ENCODE measurements around the gene PRICKLE2.

PRICKLE2 gene

GRCh38 chr3:64253689-64254088 is 28.4 kb upstream of the PRICKLE2 start:
- H3K27ac ChIP-seq (ENCODE audit: low read depth, low read length) = no peak overlapping the region
- no peaks in the 10 kb centered on the region for H3K79me2 ChIP-seq (ENCODE audit: control insufficient read depth, low read length)
- H3K4me1 ChIP-seq (ENCODE audit: control insufficient read depth, low read length) = no peaks in the 10 kb centered on the region
- no peaks in the 10 kb centered on the region for H3F3A ChIP-seq (ENCODE audit: control insufficient read depth, insufficient read depth)
- H4K20me1 ChIP-seq (ENCODE audit: control insufficient read depth, insufficient read depth, low read depth, low read length) = no peaks in the 10 kb centered on the region
- no peak overlapping the region for H3K4me3 ChIP-seq (ENCODE audit: low read length)
- no peak overlapping the region for H3K4me2 ChIP-seq (ENCODE audit: low read length)
- no peaks in the 10 kb centered on the region for H3K36me3 ChIP-seq (ENCODE audit: control insufficient read depth, low read length)
- H3K9me2 ChIP-seq (replicated peaks; ENCODE audit: control insufficient read depth, low read length) = no peaks in the 10 kb centered on the region
- no peaks in the 10 kb centered on the region for H3K27me3 ChIP-seq (ENCODE audit: control insufficient read depth, low read length)
- TF ChIP-seq EZH2phosphoT487 (IDR thresholded peaks at IDR 0.05; ENCODE audit: borderline replicate concordance, low read length) = no peak
- TF ChIP-seq, protein P1, sequence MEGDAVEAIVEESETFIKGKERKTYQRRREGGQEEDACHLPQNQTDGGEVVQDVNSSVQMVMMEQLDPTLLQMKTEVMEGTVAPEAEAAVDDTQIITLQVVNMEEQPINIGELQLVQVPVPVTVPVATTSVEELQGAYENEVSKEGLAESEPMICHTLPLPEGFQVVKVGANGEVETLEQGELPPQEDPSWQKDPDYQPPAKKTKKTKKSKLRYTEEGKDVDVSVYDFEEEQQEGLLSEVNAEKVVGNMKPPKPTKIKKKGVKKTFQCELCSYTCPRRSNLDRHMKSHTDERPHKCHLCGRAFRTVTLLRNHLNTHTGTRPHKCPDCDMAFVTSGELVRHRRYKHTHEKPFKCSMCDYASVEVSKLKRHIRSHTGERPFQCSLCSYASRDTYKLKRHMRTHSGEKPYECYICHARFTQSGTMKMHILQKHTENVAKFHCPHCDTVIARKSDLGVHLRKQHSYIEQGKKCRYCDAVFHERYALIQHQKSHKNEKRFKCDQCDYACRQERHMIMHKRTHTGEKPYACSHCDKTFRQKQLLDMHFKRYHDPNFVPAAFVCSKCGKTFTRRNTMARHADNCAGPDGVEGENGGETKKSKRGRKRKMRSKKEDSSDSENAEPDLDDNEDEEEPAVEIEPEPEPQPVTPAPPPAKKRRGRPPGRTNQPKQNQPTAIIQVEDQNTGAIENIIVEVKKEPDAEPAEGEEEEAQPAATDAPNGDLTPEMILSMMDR (IDR thresholded peaks at IDR 0.05; ENCODE audit: low read depth, low read length, poor library complexity, severe bottlenecking) = no peak
- H3K9me3 ChIP-seq (ENCODE audit: control insufficient read depth, insufficient read depth, low read length) = no peaks in the 10 kb centered on the region

DNA sequence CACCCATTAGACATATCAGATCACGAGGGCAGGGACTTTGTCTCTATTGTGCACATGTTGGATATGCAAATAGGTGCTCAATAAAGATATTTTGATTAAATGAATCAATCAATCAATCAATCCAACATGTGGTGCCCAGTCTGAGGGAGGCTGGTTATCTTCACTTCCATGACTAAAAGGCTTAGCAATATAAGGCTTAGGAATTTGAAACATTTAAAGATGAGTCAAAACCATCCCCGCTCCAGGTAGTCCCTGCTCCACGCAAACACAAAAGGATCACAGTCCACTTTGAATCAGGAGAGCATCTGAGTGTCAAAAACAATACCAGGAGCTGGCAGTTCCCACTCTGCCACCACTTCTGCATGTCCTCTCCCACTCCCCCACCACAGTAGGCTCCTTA is 25.8 kb upstream of the PRICKLE2 start:
- Histone ChIP-seq H3F3A (ENCODE audit: control insufficient read depth, insufficient read depth) (no peaks in the 10 kb centered on the region), H4K20me1 (ENCODE audit: control insufficient read depth, insufficient read depth, low read depth, low read length) (no peaks in the 10 kb centered on the region), H3K4me3 (ENCODE audit: low read length) (no peak overlapping the region), H3K27me3 (ENCODE audit: control insufficient read depth, low read length) (no peaks in the 10 kb centered on the region), H3K36me3 (ENCODE audit: control insufficient read depth, low read length) (no peaks in the 10 kb centered on the region), H3K9me3 (ENCODE audit: control insufficient read depth, insufficient read depth, low read length) (no peaks in the 10 kb centered on the region), H3K4me2 (ENCODE audit: low read length) (no peak overlapping the region), H3K27ac (ENCODE audit: low read depth, low read length) (no peak overlapping the region), H3K4me1 (ENCODE audit: control insufficient read depth, low read length) (no peaks in the 10 kb centered on the region), H3K79me2 (ENCODE audit: control insufficient read depth, low read length) (no peaks in the 10 kb centered on the region), H3K9me2 (replicated peaks; ENCODE audit: control insufficient read depth, low read length) (no peaks in the 10 kb centered on the region)
- TF ChIP-seq EZH2phosphoT487 (IDR thresholded peaks at IDR 0.05; ENCODE audit: borderline replicate concordance, low read length) = no peak
- TF ChIP-seq, protein P1 (IDR thresholded peaks at IDR 0.05; ENCODE audit: low read depth, low read length, poor library complexity, severe bottlenecking) = no peak

DNA sequence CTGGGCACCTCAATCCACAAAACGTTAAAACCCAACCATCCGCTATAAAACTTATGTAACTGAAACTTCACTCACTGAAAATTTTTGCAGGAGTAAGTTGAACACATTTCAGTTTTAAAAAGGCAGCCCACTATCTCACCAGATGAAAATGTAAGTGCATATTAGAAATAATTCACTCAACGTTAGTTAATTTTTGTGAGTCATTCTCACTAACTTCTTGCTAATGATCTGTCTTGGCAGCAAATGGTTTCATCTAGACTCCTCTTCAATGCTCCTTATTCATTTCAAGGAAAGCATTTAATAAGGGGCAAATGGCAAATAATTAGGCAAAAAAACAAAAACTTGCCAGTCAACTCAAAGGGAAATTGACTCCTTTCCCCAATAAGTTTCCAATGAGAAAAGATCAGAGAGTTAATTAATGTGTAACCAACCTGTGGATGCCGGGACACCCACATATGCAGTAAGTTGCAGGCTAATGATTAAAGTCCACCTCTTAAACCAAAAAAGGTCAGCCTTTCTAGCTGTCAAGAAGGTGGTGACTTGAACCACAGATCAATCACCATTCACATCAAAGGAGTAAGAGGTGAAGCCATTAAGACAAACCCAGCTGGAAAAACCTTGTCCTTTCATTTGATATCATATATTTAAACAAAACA is 22.9 kb upstream of the PRICKLE2 start:
- no peak for TF ChIP-seq EZH2phosphoT487 (IDR thresholded peaks at IDR 0.05; ENCODE audit: borderline replicate concordance, low read length)
- TF ChIP-seq, protein P1 (IDR thresholded peaks at IDR 0.05; ENCODE audit: low read depth, low read length, poor library complexity, severe bottlenecking) = no peak
- no peak overlapping the region for H3K4me3 ChIP-seq (ENCODE audit: low read length)
- H3K4me2 ChIP-seq (ENCODE audit: low read length) = no peak overlapping the region
- no peaks in the 10 kb centered on the region for H3F3A ChIP-seq (ENCODE audit: control insufficient read depth, insufficient read depth)
- H4K20me1 ChIP-seq (ENCODE audit: control insufficient read depth, insufficient read depth, low read depth, low read length) = no peaks in the 10 kb centered on the region
- no peak overlapping the region for H3K27ac ChIP-seq (ENCODE audit: low read depth, low read length)
- no peaks in the 10 kb centered on the region for H3K79me2 ChIP-seq (ENCODE audit: control insufficient read depth, low read length)
- H3K27me3 ChIP-seq (ENCODE audit: control insufficient read depth, low read length) = no peaks in the 10 kb centered on the region
- H3K4me1 ChIP-seq (ENCODE audit: control insufficient read depth, low read length) = no peaks in the 10 kb centered on the region
- H3K36me3 ChIP-seq (ENCODE audit: control insufficient read depth, low read length) = no peaks in the 10 kb centered on the region
- H3K9me2 ChIP-seq (replicated peaks; ENCODE audit: control insufficient read depth, low read length) = no peaks in the 10 kb centered on the region
- H3K9me3 ChIP-seq (ENCODE audit: control insufficient read depth, insufficient read depth, low read length) = no peaks in the 10 kb centered on the region

Measured in DOHH2 (cell line).